GM23248 (cell line): ENCODE data around the gene OSBPL5.

ENCODE experiments used
- EZH2 ChIP-seq: fragments of 200-600 bp; sonication (generic); IDR thresholded peaks from 2 replicates; pipeline ENCODE4 v1.6.1; 2018; ENCODE audit warnings: antibody characterized with exemption, mild to moderate bottlenecking; ENCODE audit not compliant: insufficient read depth, poor library complexity, severe bottlenecking
- EZH2phosphoT487 ChIP-seq: fragments of 200-600 bp; sonication (generic); IDR thresholded peaks from 2 replicates; pipeline ENCODE4 v1.6.1; 2018; ENCODE audit warnings: antibody characterized with exemption, moderate library complexity, mild to moderate bottlenecking, low read depth; ENCODE audit not compliant: insufficient read depth

- TF ChIP-seq EZH2 (no peak), EZH2phosphoT487 (no peak)
Observed at GRCh38 chr11:3094223-3094824, 70.8 kb downstream of the OSBPL5 start.
